Activated T-cell treated with anti-CD3 and anti-CD28 coated beads, Interleukin-2, amount 50 U/mL, for 4 hours (primary cell): ENCODE measurements around the gene HAS3. TPM values are rescaled to one million over a fixed set of nuclear protein-coding genes. Genes with fewer than 3 reads are reported as not detected.
"Not testable (repeated sequence)": the region's sequence is repeated elsewhere in the genome, so short reads cannot be mapped to it uniquely, and the experiment has no call there.

Experiments
- ATAC-seq, 2 donors: fragments of 200-7000 bp; cut with Tn5 transposase; one replicate each; pipeline ENCODE4 v1.10.0; 2021
- DNase-seq: peaks from one replicate; pipeline ENCODE4 v3.0.0-alpha.2; 2020
- H3K27me3 Mint-ChIP-seq: one replicate; pipeline ENCODE4 v1.8.0; 2021; ENCODE audit warnings: low read depth, mixed read lengths
- H3K36me3 Mint-ChIP-seq: one replicate; pipeline ENCODE4 v1.8.0; 2022; ENCODE audit warnings: mixed read lengths; ENCODE audit not compliant: insufficient read depth
- H3K4me1 Mint-ChIP-seq: one replicate; pipeline ENCODE4 v1.8.0; 2021; ENCODE audit warnings: low read depth, mixed read lengths
- H3K4me3 Mint-ChIP-seq: one replicate; pipeline ENCODE4 v1.8.0; 2021; ENCODE audit warnings: mild to moderate bottlenecking, moderate library complexity, mixed read lengths
- H3K9me3 Mint-ChIP-seq: one replicate; pipeline ENCODE4 v1.8.0; 2021; ENCODE audit warnings: mixed read lengths
- total RNA-seq, 3 donors: library from RNA; stranded (reverse); gene quantifications; one replicate each; pipeline ENCODE4 v1.2.1, GENCODE V29; 2021

Gene HAS3
- total RNA-seq, 3 donors from 2014 or later, result 0.58 to 1.7 (median 1.3) TPM

DNA sequence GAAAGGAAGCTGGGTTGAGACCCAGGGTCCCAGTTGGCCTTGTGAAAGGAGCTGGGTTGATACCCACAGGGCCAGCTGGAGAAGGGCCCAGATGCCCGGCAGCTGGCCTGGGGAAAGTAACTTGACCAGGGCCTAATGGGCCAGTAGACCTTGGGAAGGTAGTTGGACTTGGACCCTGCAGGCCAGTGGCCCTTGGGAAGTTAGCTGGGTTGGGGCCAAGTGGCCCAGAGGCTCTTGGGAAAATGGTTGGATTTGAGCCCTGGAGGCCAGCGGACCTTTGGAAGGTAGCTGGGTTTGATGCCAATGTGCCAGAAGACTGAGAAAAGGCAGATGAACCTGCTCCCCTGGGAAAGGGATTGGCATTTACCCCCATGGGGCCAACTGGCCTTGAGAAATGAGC lies 13.5 kb downstream of the HAS3 start:
- ATAC-seq (no peak), DNase-seq (no peak)
- peaks cover 2% of the 10 kb centered on the region for H3K4me1 Mint-ChIP-seq
- H3K27me3 Mint-ChIP-seq, result no peaks in the 10 kb centered on the region
- H3K4me3 Mint-ChIP-seq, result no peak overlapping the region
- no peaks in the 10 kb centered on the region for H3K9me3 Mint-ChIP-seq
- peaks cover 21% of the 10 kb centered on the region for H3K36me3 Mint-ChIP-seq

DNA sequence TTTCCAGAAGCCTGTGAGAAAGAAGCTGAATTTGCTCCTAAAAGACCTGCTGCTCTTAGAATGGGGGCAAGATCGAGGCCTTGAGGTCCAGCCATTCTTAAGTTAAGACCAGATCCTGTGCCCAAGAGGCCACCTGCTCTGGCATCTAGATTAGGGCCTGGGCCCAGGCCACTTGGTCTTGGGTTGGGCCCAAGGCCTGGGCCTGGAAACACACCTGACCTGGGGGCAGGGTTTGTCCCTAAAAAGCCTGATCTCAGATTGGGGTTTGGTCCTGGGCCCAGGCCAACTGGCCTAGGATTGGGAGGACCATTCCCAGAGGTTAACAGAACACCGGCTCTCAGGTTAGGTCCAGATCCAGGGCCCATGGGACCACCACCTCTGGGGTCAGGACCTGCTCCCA lies 14.1 kb downstream of the HAS3 start:
- DNase-seq (no peak), ATAC-seq (no peak)
- peaks cover 21% of the 10 kb centered on the region for H3K36me3 Mint-ChIP-seq
- H3K4me3 Mint-ChIP-seq, result no peak overlapping the region
- H3K9me3 Mint-ChIP-seq, result no peaks in the 10 kb centered on the region
- peaks cover 4% of the 10 kb centered on the region for H3K4me1 Mint-ChIP-seq
- H3K27me3 Mint-ChIP-seq, result no peaks in the 10 kb centered on the region

DNA sequence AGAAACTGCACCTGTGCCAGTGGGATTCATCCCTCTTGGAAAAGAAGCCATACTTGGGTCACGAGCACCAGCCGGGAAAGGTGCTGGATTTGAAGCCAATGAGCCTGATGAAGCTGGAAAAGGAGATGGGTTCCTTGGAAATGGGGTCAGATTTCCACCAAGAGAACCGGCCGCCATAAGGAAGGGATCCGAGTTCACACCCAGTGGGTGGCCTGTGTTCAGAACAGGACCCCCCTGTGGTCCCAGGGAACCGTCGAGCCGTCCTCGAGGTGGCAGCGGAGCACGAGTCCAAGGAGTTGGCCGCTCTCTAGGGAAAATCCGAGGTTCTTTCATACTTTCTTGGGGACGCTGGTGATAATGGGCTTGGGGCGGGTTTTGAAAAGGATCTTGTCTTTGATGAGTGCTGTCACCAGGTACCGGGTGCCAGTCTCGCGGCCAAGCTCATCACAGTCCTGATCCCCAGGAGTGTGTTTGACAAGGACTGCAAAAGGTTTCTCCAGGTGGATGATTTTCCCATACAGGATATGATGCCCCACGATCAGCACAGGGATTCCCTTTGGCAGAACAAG lies 14.7 kb downstream of the HAS3 start:
- H3K27me3 Mint-ChIP-seq, result no peaks in the 10 kb centered on the region
- no peak for ATAC-seq
- peaks cover 18% of the 10 kb centered on the region for H3K36me3 Mint-ChIP-seq
- no peaks in the 10 kb centered on the region for H3K9me3 Mint-ChIP-seq
- H3K4me3 Mint-ChIP-seq, result peak overlapping the region; percentile 16
- peaks cover 4% of the 10 kb centered on the region for H3K4me1 Mint-ChIP-seq
- DNase-seq, result no peak

DNA sequence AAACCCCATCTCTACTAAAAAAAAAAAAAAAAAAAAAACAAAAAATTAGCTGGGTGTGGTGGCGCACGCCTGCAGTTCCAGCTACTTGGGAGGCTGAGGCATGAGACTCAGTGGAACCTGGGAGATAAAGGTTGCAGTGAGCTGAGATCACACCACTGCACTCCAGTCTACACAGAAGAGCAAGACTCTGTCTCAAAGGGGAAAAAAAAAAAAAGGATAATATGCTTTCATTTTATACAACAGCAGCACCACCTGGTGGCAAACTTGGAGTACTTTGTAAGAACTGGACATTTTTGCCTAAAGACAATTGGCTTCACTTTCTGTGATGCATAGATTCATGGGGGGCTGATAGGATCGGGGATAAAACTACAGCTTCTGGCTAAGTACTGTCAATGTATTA lies 18.5 kb downstream of the HAS3 start:
- DNase-seq, result peak; percentile 53
- H3K9me3 Mint-ChIP-seq, result no peaks in the 10 kb centered on the region
- H3K36me3 Mint-ChIP-seq, result peaks cover 16% of the 10 kb centered on the region
- H3K4me3 Mint-ChIP-seq, result no peak overlapping the region
- no peaks in the 10 kb centered on the region for H3K27me3 Mint-ChIP-seq
- peaks cover 16% of the 10 kb centered on the region for H3K4me1 Mint-ChIP-seq
- ATAC-seq, result peak; percentile 63 to 73

DNA sequence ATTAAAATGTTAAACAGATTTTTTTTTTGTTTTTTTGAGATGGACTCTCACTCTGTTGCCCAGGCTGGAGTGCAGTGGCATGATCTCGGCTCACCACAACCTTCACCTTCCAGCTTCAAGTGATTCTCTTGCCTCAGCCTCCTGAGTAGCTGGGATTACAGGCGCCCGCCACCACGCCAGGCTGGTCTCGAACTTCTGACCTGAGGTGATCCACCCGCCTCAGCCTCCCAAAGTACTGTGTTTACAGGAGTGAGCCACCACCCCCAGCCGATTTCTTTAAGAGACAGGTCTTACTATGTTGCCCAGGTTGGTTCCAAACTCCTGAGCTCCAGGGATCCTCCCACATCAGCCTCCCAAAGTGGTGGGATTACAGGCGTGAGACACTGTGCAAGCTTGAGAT lies 19.0 kb downstream of the HAS3 start:
- H3K9me3 Mint-ChIP-seq, H3K4me3 Mint-ChIP-seq, DNase-seq, ATAC-seq, H3K27me3 Mint-ChIP-seq: not testable (repeated sequence)
- peaks cover 16% of the 10 kb centered on the region for H3K36me3 Mint-ChIP-seq
- H3K4me1 Mint-ChIP-seq, result peaks cover 17% of the 10 kb centered on the region

DNA sequence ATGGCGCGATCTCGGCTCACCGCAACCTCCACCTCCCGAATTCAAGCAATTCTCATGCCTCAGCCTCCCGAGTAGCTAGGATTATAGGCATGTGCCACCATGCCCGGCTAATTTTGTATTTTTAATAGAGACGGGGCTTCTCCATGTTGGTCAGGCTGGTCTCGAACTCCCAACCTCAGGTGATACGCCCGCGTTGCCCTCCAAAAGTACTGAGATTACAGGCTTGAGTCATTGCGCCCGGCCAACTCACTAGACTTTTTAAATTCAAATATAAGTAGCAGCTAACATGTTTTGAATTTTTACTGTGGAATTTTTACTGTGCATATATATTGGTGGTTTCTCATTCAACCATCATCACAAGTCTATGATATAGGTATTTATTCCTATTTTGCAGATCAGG lies 19.5 kb downstream of the HAS3 start:
- peaks cover 16% of the 10 kb centered on the region for H3K36me3 Mint-ChIP-seq
- peaks cover 23% of the 10 kb centered on the region for H3K4me1 Mint-ChIP-seq
- H3K4me3 Mint-ChIP-seq, H3K27me3 Mint-ChIP-seq, ATAC-seq, H3K9me3 Mint-ChIP-seq, DNase-seq: not testable (repeated sequence)

DNA sequence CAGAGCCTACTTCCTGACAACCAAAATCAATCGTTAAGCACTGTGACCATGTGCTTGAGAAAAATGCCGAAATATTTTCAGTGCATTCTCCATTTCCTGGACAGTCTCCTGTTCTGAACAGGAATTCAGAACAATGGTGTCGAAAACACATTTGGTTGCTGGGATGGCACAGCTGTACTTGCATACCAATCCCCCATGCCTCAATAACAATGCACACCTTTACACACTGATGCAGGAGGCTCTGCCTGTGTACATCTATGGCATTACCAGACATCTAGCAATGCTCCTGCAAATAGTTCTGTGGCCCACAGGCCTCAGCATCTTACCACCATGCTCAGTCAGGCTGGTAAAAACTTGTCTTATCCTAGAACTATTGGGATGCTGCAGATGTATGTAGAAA lies 20.8 kb downstream of the HAS3 start:
- Mint-ChIP-seq H3K4me1 (peaks cover 34% of the 10 kb centered on the region), H3K9me3 (no peaks in the 10 kb centered on the region), H3K27me3 (no peaks in the 10 kb centered on the region), H3K4me3 (no peak overlapping the region), H3K36me3 (peaks cover 8% of the 10 kb centered on the region)
- ATAC-seq (no peak), DNase-seq (no peak)

DNA sequence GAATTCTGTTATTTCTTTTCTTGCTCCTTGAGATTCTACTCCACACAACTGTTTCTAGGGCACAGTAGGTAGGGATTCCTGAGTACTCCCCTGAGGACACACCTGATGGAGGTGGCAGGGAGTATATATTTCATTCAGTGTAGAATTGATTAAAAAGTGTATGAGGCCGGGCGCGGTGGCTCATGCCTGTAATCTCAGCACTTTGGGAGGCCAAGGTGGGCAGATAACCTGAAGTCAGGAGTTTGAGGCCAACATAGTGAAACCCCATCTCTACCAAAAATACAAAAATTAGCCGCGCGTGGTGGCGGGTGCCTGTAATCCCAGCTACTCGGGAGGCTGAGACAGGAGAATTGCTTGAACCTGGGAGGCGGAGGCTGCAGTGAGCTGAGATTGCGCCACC lies 21.3 kb downstream of the HAS3 start:
- not testable (repeated sequence) for ATAC-seq, H3K4me3 Mint-ChIP-seq, H3K36me3 Mint-ChIP-seq, DNase-seq, H3K27me3 Mint-ChIP-seq, H3K9me3 Mint-ChIP-seq
- H3K4me1 Mint-ChIP-seq, result peaks cover 38% of the 10 kb centered on the region

DNA sequence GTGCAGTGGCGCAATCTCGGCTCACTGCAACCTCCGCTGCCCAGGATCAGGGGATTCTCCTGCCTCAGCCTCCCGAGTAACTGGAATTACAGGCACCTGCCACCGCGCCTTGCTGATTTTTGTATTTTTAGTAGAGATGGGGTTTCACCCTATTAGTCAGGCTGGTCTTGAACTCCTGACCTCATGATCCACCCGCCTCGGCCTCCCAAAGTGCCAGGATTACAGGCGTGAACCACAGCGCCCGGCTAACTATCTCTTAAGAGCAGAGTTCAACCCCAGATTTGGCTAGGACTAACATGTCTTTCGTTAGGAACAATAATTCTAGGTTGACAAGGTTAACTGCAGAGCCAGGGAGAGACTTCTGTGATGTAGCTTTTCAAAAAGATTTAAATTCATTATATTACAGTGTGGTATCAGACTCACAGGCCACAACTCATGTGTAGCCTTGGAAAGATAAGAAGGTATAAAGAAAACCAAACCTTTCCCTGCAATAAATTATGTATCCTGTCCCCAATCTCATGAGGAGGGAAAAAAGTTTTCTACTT lies 22.6 kb downstream of the HAS3 start:
- Mint-ChIP-seq H3K36me3 (peaks cover 7% of the 10 kb centered on the region), H3K4me3 (no peak overlapping the region), H3K27me3 (no peaks in the 10 kb centered on the region), H3K9me3 (no peaks in the 10 kb centered on the region), H3K4me1 (peaks cover 38% of the 10 kb centered on the region)
- no peak for DNase-seq
- no peak for ATAC-seq

DNA sequence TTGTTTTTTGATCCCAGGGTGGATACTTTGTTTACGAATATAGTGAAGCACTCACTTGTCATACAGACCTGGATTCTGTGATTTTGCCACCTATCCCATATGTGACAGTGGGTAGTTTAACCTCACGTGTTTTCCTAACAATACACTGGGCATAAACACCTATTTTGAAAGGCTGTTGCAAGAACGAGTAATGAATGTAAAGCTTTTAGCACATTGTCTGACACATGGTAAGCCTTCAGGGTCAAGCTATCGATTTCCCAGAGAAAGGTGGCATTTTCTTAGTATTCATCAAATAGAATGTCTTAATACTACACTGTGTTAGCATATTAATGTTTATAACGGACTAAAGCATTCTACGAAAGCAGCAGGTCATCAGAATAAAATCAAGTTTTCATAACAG lies 25.0 kb downstream of the HAS3 start:
- no peak for DNase-seq
- Mint-ChIP-seq H3K4me3 (peak overlapping the region; percentile 96), H3K9me3 (no peaks in the 10 kb centered on the region), H3K36me3 (peaks cover 14% of the 10 kb centered on the region), H3K4me1 (peaks cover 54% of the 10 kb centered on the region), H3K27me3 (no peaks in the 10 kb centered on the region)
- no peak for ATAC-seq

DNA sequence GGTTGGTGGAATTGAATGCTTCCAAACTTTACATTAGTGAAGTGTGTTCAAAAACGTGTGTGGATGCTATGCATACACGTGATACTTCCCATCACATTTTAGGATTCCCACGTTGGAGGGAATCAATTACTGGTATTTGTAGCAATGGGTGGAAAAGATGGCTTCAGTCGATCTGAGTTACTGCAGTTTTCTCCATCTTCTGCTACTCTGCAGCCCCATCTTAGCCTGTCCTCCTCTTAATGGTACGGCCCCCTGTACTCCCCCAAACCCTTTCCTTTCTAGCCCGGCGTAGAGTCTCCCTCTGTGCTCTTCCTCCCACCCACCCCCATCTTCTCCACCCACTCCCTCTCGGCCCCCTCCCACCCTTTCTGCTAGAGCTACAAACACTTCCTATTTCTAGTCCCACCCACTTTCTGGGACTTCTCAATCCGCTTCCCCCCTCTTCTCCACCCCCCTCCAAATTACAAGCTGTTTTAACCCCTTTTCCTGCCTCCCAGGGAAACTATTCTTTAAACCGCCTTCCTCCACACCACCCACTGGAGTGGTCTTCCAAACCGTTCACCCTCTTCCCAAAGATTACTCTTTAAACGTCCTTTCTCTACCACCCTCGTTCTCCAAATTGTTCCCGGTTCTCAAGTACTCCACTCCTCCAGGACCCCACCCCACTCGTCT lies 25.9 kb downstream of the HAS3 start:
- Mint-ChIP-seq H3K9me3 (no peaks in the 10 kb centered on the region), H3K36me3 (peaks cover 14% of the 10 kb centered on the region), H3K4me1 (peaks cover 51% of the 10 kb centered on the region), H3K4me3 (peak overlapping the region; percentile 96), H3K27me3 (no peaks in the 10 kb centered on the region)
- ATAC-seq (no peak), DNase-seq (no peak)

DNA sequence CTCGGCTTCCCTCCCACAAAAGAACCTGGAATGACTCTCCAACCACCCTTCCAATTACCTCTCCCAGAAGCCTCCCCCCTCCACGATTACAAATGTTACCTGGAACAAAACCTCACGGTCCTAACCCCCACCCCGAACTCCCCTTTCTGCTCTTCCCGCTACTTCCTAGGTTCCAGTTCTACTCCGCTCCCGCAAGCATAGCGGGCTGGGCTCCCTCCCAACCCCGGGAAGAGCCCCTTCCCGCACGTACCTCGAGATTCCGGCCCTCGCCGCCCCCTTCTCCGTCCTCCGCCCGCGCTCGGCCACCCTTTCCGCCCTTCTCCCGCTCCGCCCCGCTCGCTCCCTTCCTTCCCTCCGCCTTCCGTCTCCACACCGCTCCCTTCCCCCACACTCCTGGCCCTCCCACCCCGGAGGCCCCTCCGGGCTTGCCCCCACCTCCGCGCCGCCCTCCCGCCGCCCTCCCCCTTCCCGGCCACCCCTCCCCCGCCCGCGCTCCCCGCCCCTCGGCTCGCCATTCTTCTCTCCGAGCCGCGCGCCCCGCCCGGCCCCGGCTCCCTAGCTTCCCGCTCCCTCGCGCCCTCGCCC lies 26.5 kb downstream of the HAS3 start:
- Mint-ChIP-seq H3K4me3 (peak overlapping the region; percentile 96), H3K27me3 (no peaks in the 10 kb centered on the region), H3K9me3 (no peaks in the 10 kb centered on the region), H3K4me1 (peaks cover 54% of the 10 kb centered on the region), H3K36me3 (peaks cover 14% of the 10 kb centered on the region)
- peak; percentile 53 to 59 for ATAC-seq
- DNase-seq, result peak; percentile 72

DNA sequence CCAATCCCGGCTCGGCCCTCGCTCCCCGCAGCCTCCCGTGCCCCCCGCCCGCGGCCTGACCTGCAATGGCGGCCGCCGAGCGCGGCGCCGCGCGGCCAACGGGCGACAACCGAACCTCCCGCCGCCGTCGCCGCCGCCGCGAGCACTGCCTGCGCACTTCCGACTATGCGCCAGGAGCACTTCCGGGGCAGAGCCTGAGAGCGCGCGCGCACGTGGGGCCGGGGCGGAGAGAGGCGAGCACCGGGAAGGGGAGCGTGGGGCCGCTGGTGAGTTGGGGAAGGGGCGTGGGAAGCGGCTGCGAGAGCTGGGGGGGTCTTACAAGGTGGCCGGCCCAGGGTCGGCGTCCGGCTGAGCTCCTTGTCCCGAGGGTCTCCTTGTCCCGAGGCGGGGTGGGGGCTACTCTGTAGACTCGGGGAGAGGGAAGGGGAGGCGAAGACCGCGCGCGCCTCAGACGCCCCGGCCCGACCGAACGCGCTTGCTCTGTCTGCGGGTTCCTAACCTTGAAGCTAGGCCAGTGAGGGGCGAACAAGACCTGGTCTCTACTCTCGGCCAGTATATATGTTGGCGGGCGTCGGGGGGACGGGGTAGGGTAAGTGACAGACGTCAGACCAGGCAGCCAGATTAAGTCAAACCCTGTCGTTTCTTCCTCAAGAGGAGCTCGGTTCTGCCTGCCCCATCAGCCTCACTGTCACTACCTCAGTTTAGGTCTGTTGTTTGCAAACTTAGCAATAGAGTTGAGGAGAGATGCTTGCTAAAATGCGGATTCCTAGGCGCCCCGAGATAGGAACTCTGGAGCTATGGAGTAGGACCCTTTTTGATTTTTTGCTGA lies 27.2 kb downstream of the HAS3 start, which contains the start of the genes CHTF8 and UTP4:
CHTF8 (minus strand) TSS at position 165 of the 829 bp plus-strand sequence. CDS start 11,130 bp downstream, outside the sequence.
UTP4 (plus strand) TSS at position 226 of the 829 bp plus-strand sequence. CDS start 811 bp downstream, outside the sequence.
- ATAC-seq, result peak; percentile 96
- Mint-ChIP-seq H3K9me3 (no peaks in the 10 kb centered on the region), H3K36me3 (peaks cover 15% of the 10 kb centered on the region), H3K4me1 (peaks cover 50% of the 10 kb centered on the region), H3K27me3 (no peaks in the 10 kb centered on the region), H3K4me3 (peak within 1 kb of the TSS; percentile 96)
- peak; percentile 84 for DNase-seq

DNA sequence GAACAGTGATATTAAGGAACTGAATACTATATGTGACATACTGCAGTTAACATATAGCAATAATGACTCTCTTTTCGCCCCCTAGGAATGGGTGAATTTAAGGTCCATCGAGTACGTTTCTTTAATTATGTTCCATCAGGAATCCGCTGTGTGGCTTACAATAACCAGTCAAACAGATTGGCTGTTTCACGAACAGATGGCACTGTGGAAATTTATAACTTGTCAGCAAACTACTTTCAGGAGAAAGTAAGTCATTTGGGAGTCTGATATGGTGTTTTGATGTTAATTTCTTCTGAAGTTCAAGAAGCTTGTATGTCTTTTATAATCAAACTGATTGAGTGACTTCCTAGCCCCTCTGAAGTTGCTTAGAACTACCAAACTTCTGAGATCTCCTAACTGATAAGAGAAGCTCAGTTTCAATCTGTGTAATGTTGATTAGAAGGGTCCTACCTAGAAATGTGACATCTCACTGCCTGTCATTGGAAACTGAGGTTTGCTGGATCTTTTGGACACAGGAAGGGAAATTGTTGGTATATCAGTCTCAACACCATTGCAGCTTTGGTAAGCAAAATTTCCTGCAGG lies 28.0 kb downstream of the HAS3 start:
- H3K27me3 Mint-ChIP-seq, result no peaks in the 10 kb centered on the region
- DNase-seq, result no peak
- peak overlapping the region; percentile 96 for H3K4me3 Mint-ChIP-seq
- H3K36me3 Mint-ChIP-seq, result peaks cover 18% of the 10 kb centered on the region
- H3K9me3 Mint-ChIP-seq, result no peaks in the 10 kb centered on the region
- no peak for ATAC-seq
- peaks cover 48% of the 10 kb centered on the region for H3K4me1 Mint-ChIP-seq
